Naive B cell (primary cell): ENCODE measurements around the gene AMFR. TPM values are rescaled to one million over a fixed set of nuclear protein-coding genes. Genes with fewer than 3 reads are reported as not detected.
A peak's percentile ranks its signal among the peaks of the same experiment; 100 is the strongest.

Experiments
- ATAC-seq, 2 donors: fragments of 150-1000 bp; cut with Tn5 transposase; 2 replicates each; pipeline ENCODE4 v1.10.0; 2021; ENCODE audit warnings: low read depth in 2 of 2, mild to moderate bottlenecking in 2 of 2, moderate library complexity in 2 of 2
- DNase-seq: peaks from one replicate; pipeline ENCODE4 v3.0.0; 2022
- H3K27ac Mint-ChIP-seq, 6 donors: one replicate each; pipeline ENCODE4 v1.8.0; 2020 to 2022; ENCODE audit warnings: mild to moderate bottlenecking in 6 of 6, mixed read lengths in 6 of 6, moderate library complexity in 5 of 6, inconsistent platforms in 2 of 6
- H3K27me3 Mint-ChIP-seq, 3 donors: one replicate each; pipeline ENCODE4 v1.8.0; 2021 to 2022; ENCODE audit warnings: mixed read lengths in 3 of 3, mild to moderate bottlenecking in 1 of 3
- H3K36me3 Mint-ChIP-seq, 2 donors: one replicate each; pipeline ENCODE4 v1.8.0; 2020 to 2022; ENCODE audit warnings: mixed read lengths in 2 of 2, inconsistent platforms in 1 of 2, mild to moderate bottlenecking in 1 of 2
- H3K4me1 Mint-ChIP-seq, 3 donors: one replicate each; pipeline ENCODE4 v1.8.0; 2020 to 2022; ENCODE audit warnings: mixed read lengths in 3 of 3, inconsistent platforms in 1 of 3, mild to moderate bottlenecking in 1 of 3, moderate library complexity in 1 of 3
- H3K4me3 Mint-ChIP-seq, 8 donors: one replicate each; pipeline ENCODE4 v1.8.0; 2020 to 2022; ENCODE audit warnings: mild to moderate bottlenecking in 8 of 8, mixed read lengths in 8 of 8, moderate library complexity in 8 of 8, inconsistent platforms in 2 of 8
- H3K9me3 Mint-ChIP-seq, 7 donors: one replicate each; pipeline ENCODE4 v1.8.0; 2020 to 2022; ENCODE audit warnings: mixed read lengths in 7 of 7, mild to moderate bottlenecking in 5 of 7, inconsistent platforms in 2 of 7, moderate library complexity in 1 of 7
- polyA plus RNA-seq, 6 donors: library from polyadenylated mRNA; unstranded; fragments of 300-500 nt; fragmentation: Illumina TruSeq; gene quantifications; one replicate each; pipeline ENCODE4 v1.2.3, GENCODE V29; 2021; ENCODE audit warnings: low read depth in 6 of 6

The AMFR gene
- polyA plus RNA-seq, 6 donors from 2014 or later = 54.4 to 290 (median 98.6) TPM

- no peak for DNase-seq
- Mint-ChIP-seq H3K36me3 (peaks cover 0 to 17% of the 10 kb centered on the region in 2 donors), H3K27ac (peak overlapping the region in 2 of 6 donors; percentile 47 to 49)
Measured at GRCh38 chr16:56362706-56363105, 62.6 kb downstream of the AMFR start.

GRCh38 chr16:56362057-56362655, 63.2 kb downstream of the AMFR start:
- DNase-seq (no peak), ATAC-seq (no peak)
- peak overlapping the region in 5 of 6 donors; percentile 40 to 89 (median 49) for H3K27ac Mint-ChIP-seq
- no peaks in the 10 kb centered on the region for H3K27me3 Mint-ChIP-seq
- no peaks in the 10 kb centered on the region for H3K9me3 Mint-ChIP-seq
- H3K4me3 Mint-ChIP-seq = no peak overlapping the region
- H3K4me1 Mint-ChIP-seq = peaks cover 5 to 13% (median 12%) of the 10 kb centered on the region in 3 donors
- peaks cover 0 to 17% of the 10 kb centered on the region in 2 donors for H3K36me3 Mint-ChIP-seq

More at GRCh38 chr16:56362706-56363105, 62.6 kb downstream of the AMFR start:
- no peak for ATAC-seq
- no peaks in the 10 kb centered on the region for H3K27me3 Mint-ChIP-seq
- no peaks in the 10 kb centered on the region for H3K9me3 Mint-ChIP-seq
- no peak overlapping the region for H3K4me3 Mint-ChIP-seq
- peaks cover 0 to 8% (median 7%) of the 10 kb centered on the region in 3 donors for H3K4me1 Mint-ChIP-seq

- peaks cover 0 to 17% of the 10 kb centered on the region in 2 donors for H3K36me3 Mint-ChIP-seq
- ATAC-seq (no peak), DNase-seq (no peak)
- H3K9me3 Mint-ChIP-seq = no peaks in the 10 kb centered on the region
- no peaks in the 10 kb centered on the region for H3K27me3 Mint-ChIP-seq
- peak overlapping the region in 5 of 6 donors; percentile 16 to 90 (median 37) for H3K27ac Mint-ChIP-seq
- H3K4me3 Mint-ChIP-seq = peak overlapping the region in 2 of 8 donors; percentile 29 to 54
- H3K4me1 Mint-ChIP-seq = peaks cover 14 to 22% (median 21%) of the 10 kb centered on the region in 3 donors
Measured at GRCh38 chr16:56360117-56361008, 65.0 kb downstream of the AMFR start.

GRCh38 chr16:56357765-56358322, 67.5 kb downstream of the AMFR start:
- no peak for ATAC-seq
- peak overlapping the region in 2 of 6 donors; percentile 37 to 39 for H3K27ac Mint-ChIP-seq
- DNase-seq = no peak
- H3K36me3 Mint-ChIP-seq = peaks cover 0 to 16% of the 10 kb centered on the region in 2 donors
- H3K27me3 Mint-ChIP-seq = no peaks in the 10 kb centered on the region
- no peaks in the 10 kb centered on the region for H3K9me3 Mint-ChIP-seq
- H3K4me3 Mint-ChIP-seq = peak overlapping the region; percentile 59 to 85 (median 82)
- peaks cover 14 to 22% (median 21%) of the 10 kb centered on the region in 3 donors for H3K4me1 Mint-ChIP-seq

- DNase-seq = no peak
Measured at GRCh38 chr16:56357241-56357764, 68.0 kb downstream of the AMFR start.

GRCh38 chr16:56356276-56357240, 68.8 kb downstream of the AMFR start:
- peaks cover 0 to 8% (median 0%) of the 10 kb centered on the region in 3 donors for H3K27me3 Mint-ChIP-seq
- ATAC-seq (peak; percentile 82 to 87), DNase-seq (peak; percentile 41)
- H3K36me3 Mint-ChIP-seq = peaks cover 0 to 8% of the 10 kb centered on the region in 2 donors
- peak overlapping the region; percentile 82 to 92 (median 85) for H3K4me3 Mint-ChIP-seq
- H3K4me1 Mint-ChIP-seq = peaks cover 14 to 22% (median 21%) of the 10 kb centered on the region in 3 donors
- H3K27ac Mint-ChIP-seq = peak overlapping the region; percentile 28 to 91 (median 84)
- H3K9me3 Mint-ChIP-seq = no peaks in the 10 kb centered on the region

More at GRCh38 chr16:56357241-56357764, 68.0 kb downstream of the AMFR start:
- Mint-ChIP-seq H3K27me3 (peaks cover 0 to 1% (median 0%) of the 10 kb centered on the region in 3 donors), H3K36me3 (peaks cover 0 to 11% of the 10 kb centered on the region in 2 donors), H3K4me1 (peaks cover 14 to 22% (median 21%) of the 10 kb centered on the region in 3 donors), H3K27ac (peak overlapping the region in 2 of 6 donors; percentile 12 to 84), H3K4me3 (peak overlapping the region; percentile 81 to 92 (median 84)), H3K9me3 (no peaks in the 10 kb centered on the region)
- no peak for ATAC-seq

GRCh38 chr16:56355786-56356275, 69.5 kb downstream of the AMFR start:
- H3K27ac Mint-ChIP-seq = peak overlapping the region in 3 of 6 donors; percentile 28 to 47 (median 30)

GRCh38 chr16:56355221-56355620, 70.1 kb downstream of the AMFR start:
- Mint-ChIP-seq H3K27me3 (peaks cover 0 to 16% (median 0%) of the 10 kb centered on the region in 3 donors), H3K4me3 (peak overlapping the region in 1 of 8 donors; percentile 25), H3K4me1 (peaks cover 14 to 22% (median 21%) of the 10 kb centered on the region in 3 donors), H3K9me3 (no peaks in the 10 kb centered on the region), H3K36me3 (peaks cover 0 to 3% of the 10 kb centered on the region in 2 donors), H3K27ac (peak overlapping the region in 1 of 6 donors; percentile 30)
- ATAC-seq = no peak
- DNase-seq = no peak

More at GRCh38 chr16:56355786-56356275, 69.5 kb downstream of the AMFR start:
- Mint-ChIP-seq H3K36me3 (peaks cover 0 to 8% of the 10 kb centered on the region in 2 donors), H3K9me3 (no peaks in the 10 kb centered on the region), H3K27me3 (peaks cover 0 to 15% (median 0%) of the 10 kb centered on the region in 3 donors), H3K4me3 (peak overlapping the region in 3 of 8 donors; percentile 15 to 85 (median 82)), H3K4me1 (peaks cover 14 to 22% (median 21%) of the 10 kb centered on the region in 3 donors)
- no peak for ATAC-seq
- DNase-seq = no peak

GRCh38 chr16:56354746-56355145, 70.6 kb downstream of the AMFR start:
- H3K4me3 Mint-ChIP-seq = no peak overlapping the region
- ATAC-seq = no peak

GRCh38 chr16:56354016-56354415, 71.3 kb downstream of the AMFR start:
- H3K9me3 Mint-ChIP-seq = no peaks in the 10 kb centered on the region
- peaks cover 14 to 17% (median 16%) of the 10 kb centered on the region in 3 donors for H3K4me1 Mint-ChIP-seq
- ATAC-seq (no peak), DNase-seq (no peak)
- no peak overlapping the region for H3K27ac Mint-ChIP-seq
- H3K27me3 Mint-ChIP-seq = peaks cover 0 to 29% (median 12%) of the 10 kb centered on the region in 3 donors
- H3K4me3 Mint-ChIP-seq = no peak overlapping the region
- no peaks in the 10 kb centered on the region for H3K36me3 Mint-ChIP-seq

More at GRCh38 chr16:56354746-56355145, 70.6 kb downstream of the AMFR start:
- H3K27me3 Mint-ChIP-seq = peaks cover 0 to 21% (median 5%) of the 10 kb centered on the region in 3 donors
- no peaks in the 10 kb centered on the region for H3K36me3 Mint-ChIP-seq
- no peak for DNase-seq
- no peak overlapping the region for H3K27ac Mint-ChIP-seq
- H3K9me3 Mint-ChIP-seq = no peaks in the 10 kb centered on the region
- peaks cover 14 to 19% (median 18%) of the 10 kb centered on the region in 3 donors for H3K4me1 Mint-ChIP-seq

GRCh38 chr16:56353054-56353921, 72.1 kb downstream of the AMFR start:
- no peak for ATAC-seq
- H3K27ac Mint-ChIP-seq = no peak overlapping the region
- DNase-seq = no peak
- H3K9me3 Mint-ChIP-seq = no peaks in the 10 kb centered on the region
- H3K4me3 Mint-ChIP-seq = peak overlapping the region in 1 of 8 donors; percentile 20
- H3K27me3 Mint-ChIP-seq = peaks cover 0 to 35% (median 16%) of the 10 kb centered on the region in 3 donors
- H3K36me3 Mint-ChIP-seq = no peaks in the 10 kb centered on the region
- peaks cover 14 to 17% (median 16%) of the 10 kb centered on the region in 3 donors for H3K4me1 Mint-ChIP-seq
